Panc1 (cell line): ENCODE results near the gene LRRC3. TPM values are rescaled to one million over a fixed set of nuclear protein-coding genes. Genes with fewer than 3 reads are reported as not detected.

ENCODE experiments used
- ATAC-seq: fragments of 200-7000 bp; cut with Tn5 transposase; 2 replicates; pipeline ENCODE4 v1.9.1; 2020; ENCODE audit warnings: mild to moderate bottlenecking, moderate library complexity
- BruUV-seq: library from RNA; stranded (reverse); fragments of 400-500 nt; replicated peaks from 2 replicates; lab custom pipeline; 2021; lab: Mats Ljungman, UMichigan
- CTCF ChIA-PET: fragments of 300-600 bp; sonication (Branson Sonifier 250); formaldehyde crosslinking; loops from one replicate; lab custom pipeline; 2022; ENCODE audit warnings: antibody characterized with exemption; lab: Charles Lee
- POLR2A ChIA-PET: fragments of 300-600 bp; sonication (Branson Sonifier 250); formaldehyde crosslinking; loops from one replicate; lab custom pipeline; 2022; ENCODE audit warnings: antibody characterized with exemption; lab: Charles Lee
- DNase-seq: peaks from one replicate; pipeline ENCODE4 v3.0.0-alpha.2; 2010; ENCODE audit warnings: low read depth, low spot score
- H3K27ac ChIP-seq: 2 replicates; pipeline ENCODE4 v1.5.1; 2011; ENCODE audit warnings: mild to moderate bottlenecking, low read length, inconsistent platforms
- H3K27me3 ChIP-seq: fragments of 200-500 bp; sonication (Bioruptor generic); 2 replicates; pipeline ENCODE4 v1.6.0; 2014; ENCODE audit warnings: low read length, inconsistent platforms; ENCODE audit not compliant: control insufficient read depth, insufficient read depth
- H3K36me3 ChIP-seq: fragments of 200-500 bp; sonication (Bioruptor generic); 2 replicates; pipeline ENCODE4 v1.5.1; 2014; ENCODE audit warnings: inconsistent platforms, mild to moderate bottlenecking, low read length, moderate library complexity; ENCODE audit not compliant: control insufficient read depth, insufficient read depth
- H3K4me1 ChIP-seq: 2 replicates; pipeline ENCODE4 v1.5.1; 2011; ENCODE audit warnings: inconsistent platforms, mild to moderate bottlenecking, low read length, moderate library complexity; ENCODE audit not compliant: control insufficient read depth, insufficient read depth
- H3K4me3 ChIP-seq, 2 experiments: 2 replicates each; pipeline ENCODE4 v1.5.1; 2011 to 2012; ENCODE audit warnings: low read depth in 2 of 2, low read length in 2 of 2, mild to moderate bottlenecking in 2 of 2, inconsistent platforms in 1 of 2, moderate library complexity in 1 of 2
- H3K9me3 ChIP-seq: fragments of 200-500 bp; sonication (Bioruptor generic); 2 replicates; pipeline ENCODE4 v1.5.1; 2014; ENCODE audit warnings: low read depth, mild to moderate bottlenecking, inconsistent platforms, low read length, moderate library complexity; ENCODE audit not compliant: control insufficient read depth, insufficient read depth
- POLR2AphosphoS5 ChIP-seq: IDR thresholded peaks from 2 replicates; pipeline ENCODE4 v1.6.1; 2012; ENCODE audit warnings: mild to moderate bottlenecking, low read depth, low read length, moderate library complexity
- SIN3A ChIP-seq: IDR thresholded peaks from 2 replicates; pipeline ENCODE4 v1.6.1; 2012; ENCODE audit warnings: low read depth, mild to moderate bottlenecking, low read length, moderate library complexity, borderline replicate concordance; ENCODE audit not compliant: insufficient read depth
- TCF7L2 ChIP-seq: IDR thresholded peaks from 2 replicates; pipeline ENCODE4 v1.6.1; 2011; ENCODE audit warnings: mild to moderate bottlenecking, low read depth, low read length, inconsistent platforms
- in situ Hi-C: cut with HindIII; loops from 2 replicates; pipeline ENCODE4 v1.10.0; 2016; ENCODE audit warnings: low sequenced_read_pairs, low pct_unique_long_range_greater_than_20kb
- intact Hi-C: fragments of 100-400 bp; cut with micrococcal nuclease; formaldehyde crosslinking; loops from one replicate; pipeline ENCODE4 v1.10.0; 2022; ENCODE audit not compliant: unreplicated experiment
- total RNA-seq: library from RNA; stranded (reverse); gene quantifications from one replicate; pipeline ENCODE4 v1.2.1, GENCODE V29; 2021; ENCODE audit not compliant: unreplicated experiment
- TF ChIP-seq, protein P1 (sequence below), 2 experiments: IDR thresholded peaks; 2 replicates each; pipeline ENCODE4 v1.6.1; 2011 to 2012; ENCODE audit warnings: low read depth in 2 of 2, control low read depth in 1 of 2, low read length in 1 of 2, mild to moderate bottlenecking in 1 of 2, moderate library complexity in 1 of 2; ENCODE audit not compliant: insufficient read depth in 1 of 2
- TF ChIP-seq, protein P2 (sequence below): fragments of 450-650 bp; IDR thresholded peaks from 2 replicates; pipeline ENCODE4 v1.5.1; 2017; ENCODE audit warnings: mild to moderate bottlenecking

Gene LRRC3
- total RNA-seq, 1 experiment from 2014 or later: 3.3 TPM

DNA sequence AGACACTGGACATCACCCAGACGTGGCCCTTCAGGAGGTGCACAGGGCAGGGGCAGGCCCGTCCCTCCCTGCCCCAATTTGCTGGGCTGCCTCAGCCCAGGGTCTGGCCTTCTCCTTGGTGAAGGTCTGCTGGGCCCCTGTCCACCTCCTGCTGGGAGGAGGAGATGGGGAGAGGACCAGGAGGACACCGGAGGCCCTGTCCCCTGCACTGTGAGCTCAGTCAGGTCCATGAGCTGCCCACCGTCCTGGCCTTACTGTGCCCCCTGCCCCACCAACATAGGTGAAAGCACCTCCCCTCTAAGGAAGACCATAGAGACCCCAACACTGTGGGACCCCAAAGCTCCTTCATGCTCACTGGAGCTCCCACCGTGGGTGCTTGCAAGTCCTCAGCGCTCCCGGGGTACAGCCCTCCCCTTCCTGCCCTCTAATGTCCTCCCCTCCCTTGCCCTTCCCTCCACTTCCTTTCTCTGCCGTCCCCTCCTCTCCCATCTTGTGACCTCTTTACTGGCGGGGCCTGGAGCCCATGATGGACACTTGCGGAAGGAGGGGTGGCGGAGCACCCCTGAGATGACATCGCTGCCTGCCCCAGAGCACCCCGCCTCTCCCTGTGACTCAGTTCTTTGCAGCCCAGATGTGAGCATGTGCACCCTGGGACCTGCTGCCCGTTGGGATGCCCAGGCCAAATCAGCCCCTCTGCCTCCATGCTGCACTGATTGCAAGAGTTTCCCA is 4.6 kb downstream of the LRRC3 start:
- in situ Hi-C loops (no loop called here), intact Hi-C loops (no loop called here)
- TF ChIP-seq TCF7L2 (no peak), SIN3A (no peak), POLR2AphosphoS5 (no peak)
- TF ChIP-seq, protein P1, sequence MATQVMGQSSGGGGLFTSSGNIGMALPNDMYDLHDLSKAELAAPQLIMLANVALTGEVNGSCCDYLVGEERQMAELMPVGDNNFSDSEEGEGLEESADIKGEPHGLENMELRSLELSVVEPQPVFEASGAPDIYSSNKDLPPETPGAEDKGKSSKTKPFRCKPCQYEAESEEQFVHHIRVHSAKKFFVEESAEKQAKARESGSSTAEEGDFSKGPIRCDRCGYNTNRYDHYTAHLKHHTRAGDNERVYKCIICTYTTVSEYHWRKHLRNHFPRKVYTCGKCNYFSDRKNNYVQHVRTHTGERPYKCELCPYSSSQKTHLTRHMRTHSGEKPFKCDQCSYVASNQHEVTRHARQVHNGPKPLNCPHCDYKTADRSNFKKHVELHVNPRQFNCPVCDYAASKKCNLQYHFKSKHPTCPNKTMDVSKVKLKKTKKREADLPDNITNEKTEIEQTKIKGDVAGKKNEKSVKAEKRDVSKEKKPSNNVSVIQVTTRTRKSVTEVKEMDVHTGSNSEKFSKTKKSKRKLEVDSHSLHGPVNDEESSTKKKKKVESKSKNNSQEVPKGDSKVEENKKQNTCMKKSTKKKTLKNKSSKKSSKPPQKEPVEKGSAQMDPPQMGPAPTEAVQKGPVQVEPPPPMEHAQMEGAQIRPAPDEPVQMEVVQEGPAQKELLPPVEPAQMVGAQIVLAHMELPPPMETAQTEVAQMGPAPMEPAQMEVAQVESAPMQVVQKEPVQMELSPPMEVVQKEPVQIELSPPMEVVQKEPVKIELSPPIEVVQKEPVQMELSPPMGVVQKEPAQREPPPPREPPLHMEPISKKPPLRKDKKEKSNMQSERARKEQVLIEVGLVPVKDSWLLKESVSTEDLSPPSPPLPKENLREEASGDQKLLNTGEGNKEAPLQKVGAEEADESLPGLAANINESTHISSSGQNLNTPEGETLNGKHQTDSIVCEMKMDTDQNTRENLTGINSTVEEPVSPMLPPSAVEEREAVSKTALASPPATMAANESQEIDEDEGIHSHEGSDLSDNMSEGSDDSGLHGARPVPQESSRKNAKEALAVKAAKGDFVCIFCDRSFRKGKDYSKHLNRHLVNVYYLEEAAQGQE (IDR thresholded peaks at IDR 0.05; ENCODE audit: insufficient read depth in 1 of 2, low read depth in 2 of 2, low read length in 1 of 2): no peak
- TF ChIP-seq, protein P2, sequence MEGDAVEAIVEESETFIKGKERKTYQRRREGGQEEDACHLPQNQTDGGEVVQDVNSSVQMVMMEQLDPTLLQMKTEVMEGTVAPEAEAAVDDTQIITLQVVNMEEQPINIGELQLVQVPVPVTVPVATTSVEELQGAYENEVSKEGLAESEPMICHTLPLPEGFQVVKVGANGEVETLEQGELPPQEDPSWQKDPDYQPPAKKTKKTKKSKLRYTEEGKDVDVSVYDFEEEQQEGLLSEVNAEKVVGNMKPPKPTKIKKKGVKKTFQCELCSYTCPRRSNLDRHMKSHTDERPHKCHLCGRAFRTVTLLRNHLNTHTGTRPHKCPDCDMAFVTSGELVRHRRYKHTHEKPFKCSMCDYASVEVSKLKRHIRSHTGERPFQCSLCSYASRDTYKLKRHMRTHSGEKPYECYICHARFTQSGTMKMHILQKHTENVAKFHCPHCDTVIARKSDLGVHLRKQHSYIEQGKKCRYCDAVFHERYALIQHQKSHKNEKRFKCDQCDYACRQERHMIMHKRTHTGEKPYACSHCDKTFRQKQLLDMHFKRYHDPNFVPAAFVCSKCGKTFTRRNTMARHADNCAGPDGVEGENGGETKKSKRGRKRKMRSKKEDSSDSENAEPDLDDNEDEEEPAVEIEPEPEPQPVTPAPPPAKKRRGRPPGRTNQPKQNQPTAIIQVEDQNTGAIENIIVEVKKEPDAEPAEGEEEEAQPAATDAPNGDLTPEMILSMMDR: no peak
- ATAC-seq (no peak), DNase-seq (no peak)
- H3K9me3 ChIP-seq: no peaks in the 10 kb centered on the region
- H3K27me3 ChIP-seq: no peaks in the 10 kb centered on the region
- no TSS peak for BruUV-seq
- no peaks in the 10 kb centered on the region for H3K36me3 ChIP-seq
- H3K27ac ChIP-seq: no peak overlapping the region
- H3K4me3 ChIP-seq: no peak overlapping the region
- POLR2A ChIA-PET: no interaction called here
- CTCF ChIA-PET: interaction anchor here (0.6 kb wide), 1 partner anchor 330 kb away, joined by 4 read pairs; no protein-coding TSS in a partner anchor
- H3K4me1 ChIP-seq: no peaks in the 10 kb centered on the region

GRCh38 chr21:44460441-44460755 is 5.1 kb downstream of the LRRC3 start:
- Histone ChIP-seq H3K4me1 (no peaks in the 10 kb centered on the region), H3K9me3 (no peaks in the 10 kb centered on the region), H3K27me3 (no peaks in the 10 kb centered on the region), H3K27ac (no peak overlapping the region), H3K4me3 (no peak overlapping the region), H3K36me3 (no peaks in the 10 kb centered on the region)
- no TSS peak for BruUV-seq
- ATAC-seq (no peak), DNase-seq (no peak)
- intact Hi-C loops (no loop called here), in situ Hi-C loops (no loop called here)
- ChIA-PET CTCF (no interaction called here), POLR2A (no interaction called here)
- TF ChIP-seq, protein P1 (IDR thresholded peaks at IDR 0.05; ENCODE audit: insufficient read depth in 1 of 2, low read depth in 2 of 2, low read length in 1 of 2): no peak
- TF ChIP-seq TCF7L2: no peak
- TF ChIP-seq, protein P2: no peak
- no peak for TF ChIP-seq SIN3A
- TF ChIP-seq POLR2AphosphoS5: no peak
